Liver (tissue), 9 donors: ENCODE data around the gene TMEM125. TPM values are rescaled to one million over a fixed set of nuclear protein-coding genes. Genes with fewer than 3 reads are reported as not detected.

Experiments used
- DNase-seq: peaks from one replicate; pipeline ENCODE4 v3.0.0-alpha.2; 2017; ENCODE audit warnings: low spot score
- H3K27ac ChIP-seq, 2 donors: one replicate each; pipeline ENCODE4 v1.7.0; 2013; ENCODE audit warnings: inconsistent platforms in 2 of 2, low read length in 2 of 2, control low read depth in 1 of 2, low read depth in 1 of 2, mild to moderate bottlenecking in 1 of 2
- H3K27me3 ChIP-seq, 4 donors: one replicate each; pipeline versions ENCODE4 v1.6.1 to v1.7.0; 2013; ENCODE audit warnings: low read length in 3 of 4, inconsistent platforms in 1 of 4, mild to moderate bottlenecking in 1 of 4, moderate library complexity in 1 of 4; ENCODE audit not compliant: control insufficient read depth in 4 of 4, insufficient read depth in 4 of 4
- H3K36me3 ChIP-seq, 4 donors: one replicate each; pipeline versions ENCODE4 v1.6.1 to v1.7.0; 2013; ENCODE audit warnings: low read length in 3 of 4, mild to moderate bottlenecking in 3 of 4, low read depth in 1 of 4, moderate library complexity in 1 of 4; ENCODE audit not compliant: control insufficient read depth in 4 of 4, insufficient read depth in 3 of 4
- H3K4me1 ChIP-seq, 4 donors: one replicate each; pipeline versions ENCODE4 v1.6.1 to v1.7.0; 2013; ENCODE audit warnings: low read length in 3 of 4, mild to moderate bottlenecking in 3 of 4, moderate library complexity in 1 of 4; ENCODE audit not compliant: control insufficient read depth in 4 of 4, insufficient read depth in 4 of 4
- H3K4me3 ChIP-seq, 3 donors: one replicate each; pipeline versions ENCODE4 v1.6.1 to v1.7.0; 2013; ENCODE audit warnings: low read length in 3 of 3, control low read depth in 1 of 3, low read depth in 1 of 3, mild to moderate bottlenecking in 1 of 3
- H3K9ac ChIP-seq, 2 donors: one replicate each; pipeline ENCODE4 v1.7.0; 2013; ENCODE audit warnings: low read length in 2 of 2, mild to moderate bottlenecking in 2 of 2, moderate library complexity in 2 of 2, control low read depth in 1 of 2, low read depth in 1 of 2
- H3K9me3 ChIP-seq, 4 donors: one replicate each; pipeline versions ENCODE4 v1.6.1 to v1.7.0; 2013; ENCODE audit warnings: low read length in 3 of 4; ENCODE audit not compliant: control insufficient read depth in 4 of 4
- EGR1 ChIP-seq, 2 donors: IDR thresholded peaks; 2 replicates each; pipeline ENCODE4 v1.6.1; 2016 to 2018; ENCODE audit warnings: antibody characterized with exemption in 2 of 2, low read depth in 2 of 2
- FOXA1 ChIP-seq: IDR thresholded peaks from 2 replicates; pipeline ENCODE4 v1.6.1; 2016; ENCODE audit warnings: antibody characterized with exemption
- GABPA ChIP-seq, 2 donors: IDR thresholded peaks in 1 of 2; conservative IDR thresholded peaks in 1 of 2; 2 replicates each; pipeline ENCODE4 v1.6.1; 2016; ENCODE audit warnings: antibody characterized with exemption in 2 of 2, mild to moderate bottlenecking in 1 of 2, moderate library complexity in 1 of 2
- HNF4A ChIP-seq, 2 donors: conservative IDR thresholded peaks; 2 replicates each; pipeline ENCODE4 v1.6.1; 2016; ENCODE audit warnings: antibody characterized with exemption in 2 of 2, mild to moderate bottlenecking in 2 of 2
- HNF4G ChIP-seq: IDR thresholded peaks from 2 replicates; pipeline ENCODE4 v1.6.1; 2016; ENCODE audit warnings: antibody characterized with exemption
- RAD21 ChIP-seq, 2 donors: IDR thresholded peaks; 2 replicates each; pipeline ENCODE4 v1.6.1; 2016; ENCODE audit warnings: antibody characterized with exemption in 2 of 2, mild to moderate bottlenecking in 2 of 2
- RXRA ChIP-seq, 2 donors: IDR thresholded peaks; 2 replicates each; pipeline ENCODE4 v1.6.1; 2017 to 2018; ENCODE audit warnings: antibody characterized with exemption in 2 of 2, mild to moderate bottlenecking in 1 of 2
- SP1 ChIP-seq: IDR thresholded peaks from 2 replicates; pipeline ENCODE4 v1.6.1; 2018; ENCODE audit warnings: antibody characterized with exemption, mild to moderate bottlenecking
- YY1 ChIP-seq: IDR thresholded peaks from 2 replicates; pipeline ENCODE4 v1.6.1; 2016; ENCODE audit warnings: antibody characterized with exemption, mild to moderate bottlenecking
- WGBS: extraction: QIAGEN DNeasy Blood & Tissue Kit; methylation state at CpG from one replicate; pipeline ENCODE4 v1.1.7; 2013; 5-methylcytosine and 5-hydroxymethylcytosine counted together
- polyA plus RNA-seq, 2 donors: library from polyadenylated mRNA; stranded (reverse) in 1 of 2; unstranded in 1 of 2; fragments of 200-250 nt in 1 of 2; fragments of >200 nt in 1 of 2; fragmentation: Nextera tagmentation in 1 of 2; extraction: Ambion mirVana in 1 of 2; gene quantifications; one replicate each; pipeline versions ENCODE4 v1.2.1 to v1.2.3, GENCODE V29; 2013 to 2015
- total RNA-seq, 2 donors: library from RNA; depleted of rRNA; stranded (reverse); fragments of >200 nt; gene quantifications; one replicate each; pipeline ENCODE4 v1.2.3, GENCODE V29; 2014
- TF ChIP-seq, protein P1 (sequence below): IDR thresholded peaks from 2 replicates; pipeline ENCODE4 v1.6.1; 2016; ENCODE audit warnings: antibody characterized with exemption
- TF ChIP-seq, protein P2 (sequence below): IDR thresholded peaks from 2 replicates; pipeline ENCODE4 v1.6.1; 2016; ENCODE audit warnings: antibody characterized with exemption
- TF ChIP-seq, protein P3 (sequence below): fragments of 150-350 bp; IDR thresholded peaks from 2 replicates; pipeline ENCODE4 v1.5.1; 2017; ENCODE audit warnings: improper control_type of control experiment, low read depth, low read length; ENCODE audit not compliant: missing input control
- TF ChIP-seq, protein P4 (sequence below): IDR thresholded peaks from 2 replicates; pipeline ENCODE4 v1.6.1; 2016; ENCODE audit warnings: antibody characterized with exemption
- TF ChIP-seq, protein P5 (sequence below): IDR thresholded peaks from 2 replicates; pipeline ENCODE4 v1.6.1; 2016; ENCODE audit warnings: antibody characterized with exemption, mild to moderate bottlenecking
- donor health status: healthy.
- donor health status: healthy.
- donor health status: healthy.
- donor health status: healthy.
- donor health status: healthy.

Gene TMEM125
- total and polyA plus RNA-seq, 4 donors: 0.21 to 1.0 (median 0.69) TPM

DNA sequence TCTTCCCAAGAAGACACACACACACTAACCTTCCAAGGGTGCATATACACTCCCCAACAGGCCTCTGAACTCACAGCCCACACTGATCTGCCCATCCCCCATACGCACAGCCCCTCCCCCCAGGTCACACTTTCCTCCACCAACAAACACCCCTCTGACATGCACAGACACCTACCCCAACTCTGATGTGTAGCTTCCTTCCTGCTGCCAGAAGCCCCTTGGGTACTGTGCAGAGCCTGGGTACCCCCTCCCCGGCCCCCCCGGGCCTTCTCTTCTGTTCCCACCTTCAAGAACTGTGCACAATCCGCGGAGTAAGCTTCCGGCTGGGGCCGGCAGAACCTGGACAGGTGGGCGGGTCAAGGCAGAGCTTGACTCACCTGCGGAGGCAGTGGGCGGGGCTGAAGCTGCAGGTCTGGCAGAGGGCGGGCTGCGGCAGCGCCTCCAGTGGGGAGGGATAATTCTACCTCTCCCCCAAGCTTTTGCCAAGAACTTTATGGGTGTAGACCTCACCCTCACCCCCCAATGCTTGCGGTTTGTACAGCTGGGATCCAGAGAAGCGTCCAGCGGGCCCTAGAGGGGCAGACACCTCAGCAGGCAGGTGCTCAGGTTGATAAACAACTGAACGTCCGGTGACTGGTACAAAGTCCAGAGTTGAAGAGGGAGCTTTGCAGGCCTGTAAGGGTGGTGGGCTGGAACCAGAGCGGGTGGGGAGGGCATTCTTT lies 15.6 kb downstream of the TMEM125 start, which contains the start of gene C1orf210:
Gene C1orf210 (minus strand): TSS at position 313 of the 722 bp plus-strand sequence. CDS start 2,311 bp downstream, outside the sequence.
- 30% methylated on average over 19 of the region's 19 CpGs for WGBS
- peak within 1 kb of the TSS in 1 of 3 donors; percentile 41 for H3K4me3 ChIP-seq

DNA sequence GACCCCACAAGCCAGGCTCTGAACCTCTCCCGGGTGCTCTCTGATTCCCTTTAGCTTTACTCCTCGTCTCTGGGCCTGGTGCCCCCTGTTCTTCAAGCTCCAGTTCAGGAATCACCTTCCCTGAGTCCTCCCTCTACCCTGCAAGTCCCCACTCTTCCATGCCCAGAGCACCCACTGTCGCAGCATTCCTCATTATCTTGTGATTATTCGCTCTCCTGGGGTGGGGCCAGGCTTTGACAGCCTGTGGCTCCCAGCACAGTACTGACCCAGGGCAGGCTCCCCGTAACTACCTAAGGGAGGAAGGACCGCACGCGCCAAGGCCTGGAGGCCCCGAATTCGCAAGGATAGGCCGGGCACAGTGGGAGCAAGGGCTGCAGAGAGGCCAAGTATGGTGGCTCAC lies 16.3 kb downstream of the TMEM125 start:
- no peak overlapping the region for H3K4me3 ChIP-seq
- TF ChIP-seq, protein P1, sequence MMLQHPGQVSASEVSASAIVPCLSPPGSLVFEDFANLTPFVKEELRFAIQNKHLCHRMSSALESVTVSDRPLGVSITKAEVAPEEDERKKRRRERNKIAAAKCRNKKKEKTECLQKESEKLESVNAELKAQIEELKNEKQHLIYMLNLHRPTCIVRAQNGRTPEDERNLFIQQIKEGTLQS: no peak
- TF ChIP-seq, protein P2, sequence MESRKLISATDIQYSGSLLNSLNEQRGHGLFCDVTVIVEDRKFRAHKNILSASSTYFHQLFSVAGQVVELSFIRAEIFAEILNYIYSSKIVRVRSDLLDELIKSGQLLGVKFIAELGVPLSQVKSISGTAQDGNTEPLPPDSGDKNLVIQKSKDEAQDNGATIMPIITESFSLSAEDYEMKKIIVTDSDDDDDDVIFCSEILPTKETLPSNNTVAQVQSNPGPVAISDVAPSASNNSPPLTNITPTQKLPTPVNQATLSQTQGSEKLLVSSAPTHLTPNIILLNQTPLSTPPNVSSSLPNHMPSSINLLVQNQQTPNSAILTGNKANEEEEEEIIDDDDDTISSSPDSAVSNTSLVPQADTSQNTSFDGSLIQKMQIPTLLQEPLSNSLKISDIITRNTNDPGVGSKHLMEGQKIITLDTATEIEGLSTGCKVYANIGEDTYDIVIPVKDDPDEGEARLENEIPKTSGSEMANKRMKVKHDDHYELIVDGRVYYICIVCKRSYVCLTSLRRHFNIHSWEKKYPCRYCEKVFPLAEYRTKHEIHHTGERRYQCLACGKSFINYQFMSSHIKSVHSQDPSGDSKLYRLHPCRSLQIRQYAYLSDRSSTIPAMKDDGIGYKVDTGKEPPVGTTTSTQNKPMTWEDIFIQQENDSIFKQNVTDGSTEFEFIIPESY: no peak
- TF ChIP-seq, protein P3, sequence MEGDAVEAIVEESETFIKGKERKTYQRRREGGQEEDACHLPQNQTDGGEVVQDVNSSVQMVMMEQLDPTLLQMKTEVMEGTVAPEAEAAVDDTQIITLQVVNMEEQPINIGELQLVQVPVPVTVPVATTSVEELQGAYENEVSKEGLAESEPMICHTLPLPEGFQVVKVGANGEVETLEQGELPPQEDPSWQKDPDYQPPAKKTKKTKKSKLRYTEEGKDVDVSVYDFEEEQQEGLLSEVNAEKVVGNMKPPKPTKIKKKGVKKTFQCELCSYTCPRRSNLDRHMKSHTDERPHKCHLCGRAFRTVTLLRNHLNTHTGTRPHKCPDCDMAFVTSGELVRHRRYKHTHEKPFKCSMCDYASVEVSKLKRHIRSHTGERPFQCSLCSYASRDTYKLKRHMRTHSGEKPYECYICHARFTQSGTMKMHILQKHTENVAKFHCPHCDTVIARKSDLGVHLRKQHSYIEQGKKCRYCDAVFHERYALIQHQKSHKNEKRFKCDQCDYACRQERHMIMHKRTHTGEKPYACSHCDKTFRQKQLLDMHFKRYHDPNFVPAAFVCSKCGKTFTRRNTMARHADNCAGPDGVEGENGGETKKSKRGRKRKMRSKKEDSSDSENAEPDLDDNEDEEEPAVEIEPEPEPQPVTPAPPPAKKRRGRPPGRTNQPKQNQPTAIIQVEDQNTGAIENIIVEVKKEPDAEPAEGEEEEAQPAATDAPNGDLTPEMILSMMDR: no peak
- TF ChIP-seq, protein P4, sequence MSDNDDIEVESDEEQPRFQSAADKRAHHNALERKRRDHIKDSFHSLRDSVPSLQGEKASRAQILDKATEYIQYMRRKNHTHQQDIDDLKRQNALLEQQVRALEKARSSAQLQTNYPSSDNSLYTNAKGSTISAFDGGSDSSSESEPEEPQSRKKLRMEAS: no peak
- TF ChIP-seq EGR1 (IDR thresholded peaks at IDR 0.05; ENCODE audit: low read depth in 2 of 2) (no peak), YY1 (no peak), HNF4A (conservative IDR thresholded peaks at IDR 0.05) (no peak), RAD21 (IDR thresholded peaks at IDR 0.05) (no peak), GABPA (IDR thresholded peaks at IDR 0.05 in 1 of 2, conservative IDR thresholded peaks at IDR 0.05 in 1 of 2) (no peak), FOXA1 (no peak)
- TF ChIP-seq, protein P5, sequence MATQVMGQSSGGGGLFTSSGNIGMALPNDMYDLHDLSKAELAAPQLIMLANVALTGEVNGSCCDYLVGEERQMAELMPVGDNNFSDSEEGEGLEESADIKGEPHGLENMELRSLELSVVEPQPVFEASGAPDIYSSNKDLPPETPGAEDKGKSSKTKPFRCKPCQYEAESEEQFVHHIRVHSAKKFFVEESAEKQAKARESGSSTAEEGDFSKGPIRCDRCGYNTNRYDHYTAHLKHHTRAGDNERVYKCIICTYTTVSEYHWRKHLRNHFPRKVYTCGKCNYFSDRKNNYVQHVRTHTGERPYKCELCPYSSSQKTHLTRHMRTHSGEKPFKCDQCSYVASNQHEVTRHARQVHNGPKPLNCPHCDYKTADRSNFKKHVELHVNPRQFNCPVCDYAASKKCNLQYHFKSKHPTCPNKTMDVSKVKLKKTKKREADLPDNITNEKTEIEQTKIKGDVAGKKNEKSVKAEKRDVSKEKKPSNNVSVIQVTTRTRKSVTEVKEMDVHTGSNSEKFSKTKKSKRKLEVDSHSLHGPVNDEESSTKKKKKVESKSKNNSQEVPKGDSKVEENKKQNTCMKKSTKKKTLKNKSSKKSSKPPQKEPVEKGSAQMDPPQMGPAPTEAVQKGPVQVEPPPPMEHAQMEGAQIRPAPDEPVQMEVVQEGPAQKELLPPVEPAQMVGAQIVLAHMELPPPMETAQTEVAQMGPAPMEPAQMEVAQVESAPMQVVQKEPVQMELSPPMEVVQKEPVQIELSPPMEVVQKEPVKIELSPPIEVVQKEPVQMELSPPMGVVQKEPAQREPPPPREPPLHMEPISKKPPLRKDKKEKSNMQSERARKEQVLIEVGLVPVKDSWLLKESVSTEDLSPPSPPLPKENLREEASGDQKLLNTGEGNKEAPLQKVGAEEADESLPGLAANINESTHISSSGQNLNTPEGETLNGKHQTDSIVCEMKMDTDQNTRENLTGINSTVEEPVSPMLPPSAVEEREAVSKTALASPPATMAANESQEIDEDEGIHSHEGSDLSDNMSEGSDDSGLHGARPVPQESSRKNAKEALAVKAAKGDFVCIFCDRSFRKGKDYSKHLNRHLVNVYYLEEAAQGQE: no peak
- H3K27ac ChIP-seq: no peak overlapping the region
- peaks cover 12 to 34% (median 24%) of the 10 kb centered on the region in 4 donors for H3K4me1 ChIP-seq
- WGBS: 90% methylated on average over 11 of the region's 11 CpGs
- H3K9ac ChIP-seq: no peak overlapping the region
- H3K36me3 ChIP-seq: no peaks in the 10 kb centered on the region
- DNase-seq: no peak
- no peaks in the 10 kb centered on the region for H3K9me3 ChIP-seq
- H3K27me3 ChIP-seq: no peaks in the 10 kb centered on the region

More for the DNA sequence above, 15.6 kb downstream of the TMEM125 start, which contains the start of gene C1orf210:
- H3K9ac ChIP-seq: peak within 1 kb of the TSS in 1 of 2 donors; percentile 3
- no peaks in the 10 kb centered on the region for H3K27me3 ChIP-seq
- H3K36me3 ChIP-seq: no peaks in the 10 kb centered on the region
- H3K4me1 ChIP-seq: peaks cover 15 to 40% (median 25%) of the 10 kb centered on the region in 4 donors
- TF ChIP-seq RXRA (IDR thresholded peaks at IDR 0.05): peak in 1 of 2 donors; percentile 8
- peak; percentile 49 for TF ChIP-seq HNF4G
- TF ChIP-seq HNF4A (conservative IDR thresholded peaks at IDR 0.05): peak; percentile 51 to 70
- TF ChIP-seq, protein P1: no peak
- TF ChIP-seq EGR1 (IDR thresholded peaks at IDR 0.05; ENCODE audit: low read depth in 2 of 2): no peak
- peak; percentile 41 for TF ChIP-seq SP1
- peak in 1 of 2 donors; percentile 36 for TF ChIP-seq RAD21 (IDR thresholded peaks at IDR 0.05)
- TF ChIP-seq, protein P4: no peak
- TF ChIP-seq, protein P5: no peak
- no peak within 1 kb of the TSS for H3K27ac ChIP-seq
- DNase-seq: peak; percentile 54
- H3K9me3 ChIP-seq: no peaks in the 10 kb centered on the region
